K562 (cell line): ENCODE data around the gene PUM1. TPM values are rescaled to one million over a fixed set of nuclear protein-coding genes. Genes with fewer than 3 reads are reported as not detected.

ENCODE experiments used
- ATF1 ChIP-seq, 2 experiments: fragments of 450-650 bp in 1 of 2; IDR thresholded peaks; 2 replicates each; pipeline ENCODE4 v1.6.1; 2016; ENCODE audit warnings: missing compliant biosample characterization in 1 of 2, missing genetic modification characterization in 1 of 2
- CBX1 ChIP-seq: sonication (generic); IDR thresholded peaks from 2 replicates; pipeline ENCODE4 v1.6.1; 2016; ENCODE audit warnings: antibody characterized with exemption, low read depth, mild to moderate bottlenecking
- COPS2 ChIP-seq: fragments of 450-650 bp; conservative IDR thresholded peaks from 2 replicates; pipeline ENCODE4 v1.6.1; 2016; ENCODE audit warnings: mild to moderate bottlenecking, moderate library complexity
- CREM ChIP-seq: IDR thresholded peaks from 2 replicates; pipeline ENCODE4 v1.6.1; 2014; ENCODE audit warnings: antibody characterized with exemption, low read depth
- IFI16 ChIP-seq: fragments of 250-450 bp; sonication (Bioruptor Pico); IDR thresholded peaks from 2 replicates; pipeline ENCODE4 v2.1.2; 2022; ENCODE audit warnings: mild to moderate bottlenecking, inconsistent platforms
- KDM4B ChIP-seq, 2 experiments: fragments of 450-650 bp in 1 of 2; sonication (generic) in 1 of 2; IDR thresholded peaks; 2 replicates each; pipeline ENCODE4 v1.6.1; 2016 to 2017; ENCODE audit warnings: borderline replicate concordance in 2 of 2, antibody characterized with exemption in 1 of 2, low read depth in 1 of 2, mild to moderate bottlenecking in 1 of 2
- LCOR ChIP-seq: sonication (generic); formaldehyde crosslinking; IDR thresholded peaks from 2 replicates; pipeline ENCODE4 v1.8.0; 2022; ENCODE audit warnings: mild to moderate bottlenecking, missing genetic modification reagents
- MCM3 ChIP-seq: fragments of 450-650 bp; IDR thresholded peaks from 2 replicates; pipeline ENCODE4 v1.6.1; 2016
- MEF2A ChIP-seq: IDR thresholded peaks from 2 replicates; pipeline ENCODE4 v1.6.1; 2011; ENCODE audit warnings: low read depth, mild to moderate bottlenecking, low read length, moderate library complexity; ENCODE audit not compliant: control insufficient read depth
- NCOR1 ChIP-seq: fragments of 450-650 bp; IDR thresholded peaks from 2 replicates; pipeline ENCODE4 v1.6.1; 2016; ENCODE audit warnings: mild to moderate bottlenecking, moderate library complexity
- SMAD1 ChIP-seq: fragments of 150-350 bp; IDR thresholded peaks from 2 replicates; pipeline ENCODE4 v1.6.1; 2014; ENCODE audit warnings: low read length, low read depth; ENCODE audit not compliant: partially characterized antibody
- ZNF436 ChIP-seq: fragments of 250-450, 450-650 bp; sonication (Bioruptor Pico); formaldehyde crosslinking; IDR thresholded peaks from 2 replicates; pipeline ENCODE4 v1.7.0; 2020; ENCODE audit warnings: mild to moderate bottlenecking
- ZNF766 ChIP-seq: fragments of 200-800 bp; sonication (Bioruptor generic); conservative IDR thresholded peaks from 2 replicates; pipeline ENCODE4 v1.6.1; 2016; ENCODE audit warnings: missing genetic modification characterization, missing compliant biosample characterization
- ZNF780A ChIP-seq: fragments of 250-450 bp; sonication (Bioruptor Pico); IDR thresholded peaks from 2 replicates; pipeline ENCODE4 v1.5.0; 2021; ENCODE audit warnings: mild to moderate bottlenecking
- polyA plus RNA-seq, 8 experiments: library from polyadenylated mRNA; depleted of rRNA in 4 of 8; stranded (reverse) in 5 of 8; unstranded in 3 of 8; fragments of >200 nt; fragmentation: Nextera tagmentation in 2 of 8; fragmentation: Illumina TruSeq in 1 of 8; extraction: Ambion mirVana in 2 of 8; extraction: Trizol in 1 of 8; gene quantifications; 2 replicates each; pipeline versions ENCODE4 v1.2.1 to v1.2.3, GENCODE V29; 2011 to 2014; ENCODE audit warnings: inconsistent platforms in 1 of 8, missing spikeins in 1 of 8
- total RNA-seq, 7 experiments: library from RNA; depleted of rRNA in 6 of 7; stranded (reverse); fragments of >200 nt in 6 of 7; fragmentation: Illumina TruSeq in 2 of 7; extraction: Trizol in 2 of 7; gene quantifications; 2 replicates each; pipeline versions ENCODE4 v1.2.1 to v1.2.3, GENCODE V29; 2011 to 2021; ENCODE audit warnings: low replicate concordance in 1 of 7
- TF ChIP-seq, protein P1 (sequence below): sonication (generic); formaldehyde crosslinking; IDR thresholded peaks from 2 replicates; pipeline ENCODE4 v1.8.0; 2022; ENCODE audit warnings: mild to moderate bottlenecking, missing genetic modification reagents
- TF ChIP-seq, protein P2 (sequence below): fragments of 250-450 bp; sonication (Bioruptor Pico); IDR thresholded peaks from 2 replicates; pipeline ENCODE4 v1.5.0; 2021
- TF ChIP-seq, protein P3 (sequence below): fragments of 250-450 bp; sonication (Bioruptor Pico); IDR thresholded peaks from 2 replicates; pipeline ENCODE4 v1.8.0; 2022; ENCODE audit warnings: inconsistent platforms
- TF ChIP-seq, protein P4 (sequence below): fragments of 450-650 bp; IDR thresholded peaks from 2 replicates; pipeline ENCODE4 v1.6.1; 2017; ENCODE audit warnings: antibody characterized with exemption, mild to moderate bottlenecking

Gene PUM1
- total and polyA plus RNA-seq, 9 of the 15 experiments (the other 6 are each of a cell fraction or from before 2014, with no cell fraction given), result 37.7 to 104 (median 55.7) TPM

DNA sequence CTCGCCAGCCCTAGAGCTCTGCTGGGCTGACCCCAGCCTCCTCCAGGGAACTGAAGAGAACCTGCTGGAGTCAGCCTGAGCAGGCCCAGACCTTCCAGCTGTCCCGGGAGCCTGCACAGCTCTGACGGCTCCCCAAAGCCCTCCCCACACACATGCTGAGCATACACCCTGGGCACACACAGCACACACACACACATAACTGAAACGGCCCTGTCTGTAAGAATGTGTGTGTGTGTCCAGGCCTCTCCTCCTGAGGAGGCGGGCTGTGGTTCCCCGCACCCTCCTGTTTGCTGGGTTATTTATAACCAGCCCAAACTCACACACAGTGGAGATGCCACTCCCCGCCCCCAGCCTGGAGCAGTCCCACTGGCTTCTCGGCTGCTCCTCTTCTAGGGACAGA is 177.1 kb downstream of the PUM1 start (continued):
- TF ChIP-seq, protein P1, sequence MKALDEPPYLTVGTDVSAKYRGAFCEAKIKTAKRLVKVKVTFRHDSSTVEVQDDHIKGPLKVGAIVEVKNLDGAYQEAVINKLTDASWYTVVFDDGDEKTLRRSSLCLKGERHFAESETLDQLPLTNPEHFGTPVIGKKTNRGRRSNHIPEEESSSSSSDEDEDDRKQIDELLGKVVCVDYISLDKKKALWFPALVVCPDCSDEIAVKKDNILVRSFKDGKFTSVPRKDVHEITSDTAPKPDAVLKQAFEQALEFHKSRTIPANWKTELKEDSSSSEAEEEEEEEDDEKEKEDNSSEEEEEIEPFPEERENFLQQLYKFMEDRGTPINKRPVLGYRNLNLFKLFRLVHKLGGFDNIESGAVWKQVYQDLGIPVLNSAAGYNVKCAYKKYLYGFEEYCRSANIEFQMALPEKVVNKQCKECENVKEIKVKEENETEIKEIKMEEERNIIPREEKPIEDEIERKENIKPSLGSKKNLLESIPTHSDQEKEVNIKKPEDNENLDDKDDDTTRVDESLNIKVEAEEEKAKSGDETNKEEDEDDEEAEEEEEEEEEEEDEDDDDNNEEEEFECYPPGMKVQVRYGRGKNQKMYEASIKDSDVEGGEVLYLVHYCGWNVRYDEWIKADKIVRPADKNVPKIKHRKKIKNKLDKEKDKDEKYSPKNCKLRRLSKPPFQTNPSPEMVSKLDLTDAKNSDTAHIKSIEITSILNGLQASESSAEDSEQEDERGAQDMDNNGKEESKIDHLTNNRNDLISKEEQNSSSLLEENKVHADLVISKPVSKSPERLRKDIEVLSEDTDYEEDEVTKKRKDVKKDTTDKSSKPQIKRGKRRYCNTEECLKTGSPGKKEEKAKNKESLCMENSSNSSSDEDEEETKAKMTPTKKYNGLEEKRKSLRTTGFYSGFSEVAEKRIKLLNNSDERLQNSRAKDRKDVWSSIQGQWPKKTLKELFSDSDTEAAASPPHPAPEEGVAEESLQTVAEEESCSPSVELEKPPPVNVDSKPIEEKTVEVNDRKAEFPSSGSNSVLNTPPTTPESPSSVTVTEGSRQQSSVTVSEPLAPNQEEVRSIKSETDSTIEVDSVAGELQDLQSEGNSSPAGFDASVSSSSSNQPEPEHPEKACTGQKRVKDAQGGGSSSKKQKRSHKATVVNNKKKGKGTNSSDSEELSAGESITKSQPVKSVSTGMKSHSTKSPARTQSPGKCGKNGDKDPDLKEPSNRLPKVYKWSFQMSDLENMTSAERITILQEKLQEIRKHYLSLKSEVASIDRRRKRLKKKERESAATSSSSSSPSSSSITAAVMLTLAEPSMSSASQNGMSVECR (CRISPR knock-in tag), result peak; percentile 46; the same call in 1 of the 2 replicates
- no peak for TF ChIP-seq MCM3
- TF ChIP-seq, protein P2, sequence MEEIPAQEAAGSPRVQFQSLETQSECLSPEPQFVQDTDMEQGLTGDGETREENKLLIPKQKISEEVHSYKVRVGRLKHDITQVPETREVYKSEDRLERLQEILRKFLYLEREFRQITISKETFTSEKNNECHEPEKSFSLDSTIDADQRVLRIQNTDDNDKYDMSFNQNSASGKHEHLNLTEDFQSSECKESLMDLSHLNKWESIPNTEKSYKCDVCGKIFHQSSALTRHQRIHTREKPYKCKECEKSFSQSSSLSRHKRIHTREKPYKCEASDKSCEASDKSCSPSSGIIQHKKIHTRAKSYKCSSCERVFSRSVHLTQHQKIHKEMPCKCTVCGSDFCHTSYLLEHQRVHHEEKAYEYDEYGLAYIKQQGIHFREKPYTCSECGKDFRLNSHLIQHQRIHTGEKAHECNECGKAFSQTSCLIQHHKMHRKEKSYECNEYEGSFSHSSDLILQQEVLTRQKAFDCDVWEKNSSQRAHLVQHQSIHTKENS (CRISPR knock-in tag), result no peak
- TF ChIP-seq SMAD1, result no peak
- TF ChIP-seq CREM, result peak; percentile 10; the same call in 1 of the 2 replicates
- no peak for TF ChIP-seq COPS2
- no peak for TF ChIP-seq KDM4B (IDR thresholded peaks at IDR 0.05; ENCODE audit: borderline replicate concordance in 2 of 2, low read depth in 1 of 2)
- no peak for TF ChIP-seq ZNF780A (CRISPR knock-in tag)
- TF ChIP-seq, protein P3, sequence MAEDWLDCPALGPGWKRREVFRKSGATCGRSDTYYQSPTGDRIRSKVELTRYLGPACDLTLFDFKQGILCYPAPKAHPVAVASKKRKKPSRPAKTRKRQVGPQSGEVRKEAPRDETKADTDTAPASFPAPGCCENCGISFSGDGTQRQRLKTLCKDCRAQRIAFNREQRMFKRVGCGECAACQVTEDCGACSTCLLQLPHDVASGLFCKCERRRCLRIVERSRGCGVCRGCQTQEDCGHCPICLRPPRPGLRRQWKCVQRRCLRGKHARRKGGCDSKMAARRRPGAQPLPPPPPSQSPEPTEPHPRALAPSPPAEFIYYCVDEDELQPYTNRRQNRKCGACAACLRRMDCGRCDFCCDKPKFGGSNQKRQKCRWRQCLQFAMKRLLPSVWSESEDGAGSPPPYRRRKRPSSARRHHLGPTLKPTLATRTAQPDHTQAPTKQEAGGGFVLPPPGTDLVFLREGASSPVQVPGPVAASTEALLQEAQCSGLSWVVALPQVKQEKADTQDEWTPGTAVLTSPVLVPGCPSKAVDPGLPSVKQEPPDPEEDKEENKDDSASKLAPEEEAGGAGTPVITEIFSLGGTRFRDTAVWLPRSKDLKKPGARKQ (CRISPR knock-in tag), result no peak
- no peak for TF ChIP-seq NCOR1
- no peak for TF ChIP-seq ZNF436 (CRISPR knock-in tag)
- no peak for TF ChIP-seq ATF1 (CRISPR knock-in tag; IDR thresholded peaks at IDR 0.05)
- TF ChIP-seq ATF1 (tag; IDR thresholded peaks at IDR 0.05), result no peak
- TF ChIP-seq IFI16 (CRISPR knock-in tag), result no peak
- TF ChIP-seq, protein P4, sequence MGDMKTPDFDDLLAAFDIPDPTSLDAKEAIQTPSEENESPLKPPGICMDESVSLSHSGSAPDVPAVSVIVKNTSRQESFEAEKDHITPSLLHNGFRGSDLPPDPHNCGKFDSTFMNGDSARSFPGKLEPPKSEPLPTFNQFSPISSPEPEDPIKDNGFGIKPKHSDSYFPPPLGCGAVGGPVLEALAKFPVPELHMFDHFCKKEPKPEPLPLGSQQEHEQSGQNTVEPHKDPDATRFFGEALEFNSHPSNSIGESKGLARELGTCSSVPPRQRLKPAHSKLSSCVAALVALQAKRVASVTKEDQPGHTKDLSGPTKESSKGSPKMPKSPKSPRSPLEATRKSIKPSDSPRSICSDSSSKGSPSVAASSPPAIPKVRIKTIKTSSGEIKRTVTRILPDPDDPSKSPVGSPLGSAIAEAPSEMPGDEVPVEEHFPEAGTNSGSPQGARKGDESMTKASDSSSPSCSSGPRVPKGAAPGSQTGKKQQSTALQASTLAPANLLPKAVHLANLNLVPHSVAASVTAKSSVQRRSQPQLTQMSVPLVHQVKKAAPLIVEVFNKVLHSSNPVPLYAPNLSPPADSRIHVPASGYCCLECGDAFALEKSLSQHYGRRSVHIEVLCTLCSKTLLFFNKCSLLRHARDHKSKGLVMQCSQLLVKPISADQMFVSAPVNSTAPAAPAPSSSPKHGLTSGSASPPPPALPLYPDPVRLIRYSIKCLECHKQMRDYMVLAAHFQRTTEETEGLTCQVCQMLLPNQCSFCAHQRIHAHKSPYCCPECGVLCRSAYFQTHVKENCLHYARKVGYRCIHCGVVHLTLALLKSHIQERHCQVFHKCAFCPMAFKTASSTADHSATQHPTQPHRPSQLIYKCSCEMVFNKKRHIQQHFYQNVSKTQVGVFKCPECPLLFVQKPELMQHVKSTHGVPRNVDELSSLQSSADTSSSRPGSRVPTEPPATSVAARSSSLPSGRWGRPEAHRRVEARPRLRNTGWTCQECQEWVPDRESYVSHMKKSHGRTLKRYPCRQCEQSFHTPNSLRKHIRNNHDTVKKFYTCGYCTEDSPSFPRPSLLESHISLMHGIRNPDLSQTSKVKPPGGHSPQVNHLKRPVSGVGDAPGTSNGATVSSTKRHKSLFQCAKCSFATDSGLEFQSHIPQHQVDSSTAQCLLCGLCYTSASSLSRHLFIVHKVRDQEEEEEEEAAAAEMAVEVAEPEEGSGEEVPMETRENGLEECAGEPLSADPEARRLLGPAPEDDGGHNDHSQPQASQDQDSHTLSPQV, result peak; percentile 51; the same call in 1 of the 2 replicates
- peak; percentile 61; the same call in 1 of the 2 replicates for TF ChIP-seq MEF2A
- TF ChIP-seq CBX1, result no peak
- TF ChIP-seq LCOR (CRISPR knock-in tag), result 0 out of 2 replicates have a peak, but pooled peaks have one; percentile 16
- TF ChIP-seq ZNF766 (CRISPR knock-in tag), result peak; percentile 80
- TF ChIP-seq, all 486 proteins: peak for 42
